ENCODE measurements around the gene LPXN.
"Not testable (repeated sequence)": the region's sequence is repeated elsewhere in the genome, so short reads cannot be mapped to it uniquely, and the experiment has no call there.

The LPXN gene

DNA sequence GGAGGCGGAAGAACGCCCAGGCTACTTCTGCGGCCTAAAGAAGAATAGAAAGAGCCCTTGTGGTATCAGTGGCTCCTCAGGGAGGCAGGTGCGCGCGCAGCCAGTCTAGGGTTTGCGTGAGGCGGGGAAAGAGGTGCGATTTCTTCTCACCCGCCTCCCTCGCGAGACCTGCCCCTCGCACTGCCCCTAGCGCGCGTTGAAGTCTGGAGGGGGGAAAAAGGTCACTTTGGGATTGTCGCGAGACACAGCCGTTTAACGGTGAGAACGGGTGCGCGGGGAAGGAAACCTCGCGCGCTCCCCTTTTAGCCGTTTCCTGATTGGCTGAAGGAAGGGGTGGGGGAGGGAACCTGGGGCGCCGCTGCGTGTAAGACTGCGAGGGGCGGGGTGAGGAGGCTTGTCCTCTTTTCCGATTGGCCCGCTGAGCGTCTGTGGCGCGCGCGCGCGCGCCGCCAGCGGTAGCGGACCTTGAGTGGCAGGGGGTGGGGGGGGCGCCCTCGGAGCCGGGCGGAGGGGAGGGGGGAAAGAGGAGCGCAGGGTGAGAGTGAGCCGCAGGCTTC, 3.1 kb upstream of the LPXN start, which contains the start of gene ZFP91:
Gene ZFP91 (plus strand): TSS at position 429 of the 557 bp plus-strand sequence. CDS start 219 bp downstream, outside the sequence.
- peak; percentile 69 for DNase-seq

DNA sequence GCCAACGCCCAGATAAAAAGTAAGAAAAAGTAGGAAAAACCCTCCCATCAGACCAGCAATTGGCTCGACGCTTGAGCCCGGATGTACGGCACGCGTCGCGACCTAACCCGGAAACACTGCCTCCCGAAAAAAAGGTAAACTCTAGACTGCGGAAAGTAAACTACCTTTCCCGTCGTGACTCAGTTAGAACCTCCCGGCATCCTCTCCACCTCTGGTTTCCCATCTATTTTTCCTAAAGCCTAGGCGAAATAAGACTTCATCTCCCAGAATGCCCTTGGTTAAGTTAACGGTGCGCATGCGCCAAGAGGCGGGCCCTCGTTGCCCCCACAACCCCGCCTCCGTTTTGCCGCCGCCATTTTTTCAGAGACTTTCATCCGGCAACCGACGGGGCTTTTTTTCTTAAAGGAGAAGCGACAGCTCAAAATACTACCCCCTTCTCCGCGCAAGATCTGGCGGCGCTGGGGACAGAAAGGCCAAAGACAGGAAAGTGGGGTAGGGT, 2.5 kb upstream of the LPXN start:
- DNase-seq = peak; percentile 82

DNA sequence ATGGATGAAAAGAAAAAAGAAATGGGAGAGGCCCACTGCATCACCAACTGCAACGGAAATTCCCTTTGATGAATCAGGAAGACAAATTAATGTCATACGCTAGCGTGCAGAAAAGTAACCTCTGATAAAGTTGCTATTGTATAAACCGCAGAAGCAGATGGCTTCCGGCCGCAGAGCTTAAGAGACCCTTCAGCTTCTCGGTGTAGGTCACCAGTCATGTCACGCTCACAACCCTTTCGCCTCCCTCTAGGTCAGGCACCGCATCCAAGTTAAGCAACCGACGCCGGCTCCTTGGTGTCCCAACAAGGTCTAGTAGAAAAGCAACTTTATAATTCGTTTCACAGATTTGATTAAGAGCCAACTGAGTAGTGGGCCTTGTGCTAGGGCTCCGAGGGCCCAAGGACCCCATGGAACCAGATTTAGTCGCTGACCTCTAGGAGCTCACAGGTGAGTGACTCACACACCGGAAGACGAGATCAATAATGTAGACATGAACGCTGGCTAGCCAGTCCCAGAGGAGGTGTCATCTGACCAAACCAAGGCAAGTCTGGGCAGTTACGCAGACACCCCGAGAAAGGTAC, 2.0 kb upstream of the LPXN start:
- peak; percentile 49 for DNase-seq

DNA sequence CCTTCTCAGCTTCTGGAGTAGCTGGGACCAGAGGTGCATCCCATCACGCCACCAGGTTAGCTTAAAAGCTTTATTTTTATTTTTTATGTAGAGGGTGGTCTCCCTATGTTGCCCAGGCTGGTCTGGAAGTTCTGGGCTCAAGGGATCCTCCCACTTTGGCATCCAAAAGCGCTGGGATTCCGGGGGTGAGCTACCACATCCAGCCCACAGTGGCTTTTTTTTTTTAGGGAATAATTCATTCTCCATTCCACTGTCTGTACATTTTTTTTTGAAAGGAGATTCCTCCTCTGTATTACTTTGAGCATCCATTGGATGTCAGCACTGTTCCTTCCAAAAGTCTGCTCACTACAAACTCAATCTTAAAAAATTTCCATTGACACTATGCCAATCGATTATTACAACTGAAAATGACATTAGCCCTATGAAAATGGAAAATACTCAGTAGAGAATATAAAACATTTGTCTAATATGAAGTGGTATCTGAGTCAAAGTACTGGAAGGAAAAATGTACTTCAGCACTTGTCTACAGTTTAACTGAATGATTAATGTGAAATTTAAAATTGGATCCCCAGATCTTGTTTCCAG, 1.3 kb upstream of the LPXN start:
- DNase-seq = no peak

DNA sequence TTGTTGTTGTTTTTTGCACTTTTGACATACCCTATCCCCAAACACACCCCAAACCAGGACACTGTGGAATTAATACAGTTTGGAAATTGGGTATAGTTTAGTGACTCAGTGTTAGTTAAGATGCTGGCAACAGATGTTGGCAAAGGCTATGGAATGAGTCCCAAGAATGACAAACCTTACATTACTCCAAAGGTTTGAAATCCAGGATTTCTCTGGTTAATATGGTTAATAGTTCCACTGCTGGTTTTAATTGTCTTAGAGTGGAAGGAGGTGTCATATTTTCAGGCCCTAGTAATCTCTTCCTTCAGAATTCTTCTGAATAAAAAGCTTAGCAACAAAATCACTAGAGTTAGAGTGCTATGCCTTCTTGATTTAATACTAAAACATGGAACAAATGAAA, 775 bp downstream of the LPXN start:
- DNase-seq = no peak

DNA sequence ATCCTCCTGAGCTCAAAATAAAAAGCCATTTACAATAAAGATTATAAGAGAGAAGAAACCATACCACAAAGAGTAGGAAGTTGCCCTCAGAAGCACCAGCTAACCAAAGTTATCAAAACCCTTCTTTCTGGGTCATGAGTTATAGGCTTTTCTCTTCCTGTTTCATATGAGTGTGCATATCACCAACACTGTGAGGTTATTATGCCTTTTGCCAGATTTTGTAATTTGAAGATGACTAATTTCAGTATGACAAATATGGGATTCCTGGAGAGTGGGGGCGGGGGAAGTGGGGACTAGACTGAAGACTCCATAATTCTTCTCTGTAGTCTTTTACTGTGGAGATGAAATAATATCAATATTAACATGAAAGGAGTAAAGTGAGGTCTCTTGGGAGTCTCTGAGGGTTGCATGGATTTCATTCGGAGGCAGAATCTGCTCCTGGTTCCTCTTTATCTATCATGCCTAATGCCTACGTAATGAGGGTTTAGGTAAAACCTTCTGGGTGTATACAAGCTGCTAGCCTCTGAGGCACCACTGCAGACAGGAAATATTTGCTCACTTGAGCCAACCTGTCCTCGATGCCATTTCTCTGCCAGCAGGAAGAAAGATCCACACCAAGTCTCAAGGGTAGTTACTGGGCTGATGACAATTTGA, 2.1 kb downstream of the LPXN start:
- DNase-seq = no peak

DNA sequence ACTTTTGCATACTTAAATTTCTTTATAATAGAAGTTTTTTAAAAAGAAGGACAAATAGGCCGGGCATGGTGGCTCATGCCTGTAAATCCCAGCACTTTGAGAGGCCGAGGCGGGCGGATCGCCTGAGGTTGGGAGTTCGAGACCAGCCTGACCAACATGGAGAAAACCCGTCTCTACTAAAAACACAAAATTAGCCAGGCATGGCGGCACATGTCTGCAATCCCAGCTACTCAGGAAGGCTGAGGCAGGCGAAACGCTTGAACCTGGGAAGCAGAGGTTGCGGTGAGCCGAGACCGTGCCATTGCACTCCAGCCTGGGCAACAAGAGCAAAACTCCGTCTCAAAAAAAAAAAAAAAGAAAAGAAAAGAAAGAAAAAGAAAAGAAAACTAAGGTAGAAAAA, 2.8 kb downstream of the LPXN start:
- not testable (repeated sequence) for DNase-seq

DNA sequence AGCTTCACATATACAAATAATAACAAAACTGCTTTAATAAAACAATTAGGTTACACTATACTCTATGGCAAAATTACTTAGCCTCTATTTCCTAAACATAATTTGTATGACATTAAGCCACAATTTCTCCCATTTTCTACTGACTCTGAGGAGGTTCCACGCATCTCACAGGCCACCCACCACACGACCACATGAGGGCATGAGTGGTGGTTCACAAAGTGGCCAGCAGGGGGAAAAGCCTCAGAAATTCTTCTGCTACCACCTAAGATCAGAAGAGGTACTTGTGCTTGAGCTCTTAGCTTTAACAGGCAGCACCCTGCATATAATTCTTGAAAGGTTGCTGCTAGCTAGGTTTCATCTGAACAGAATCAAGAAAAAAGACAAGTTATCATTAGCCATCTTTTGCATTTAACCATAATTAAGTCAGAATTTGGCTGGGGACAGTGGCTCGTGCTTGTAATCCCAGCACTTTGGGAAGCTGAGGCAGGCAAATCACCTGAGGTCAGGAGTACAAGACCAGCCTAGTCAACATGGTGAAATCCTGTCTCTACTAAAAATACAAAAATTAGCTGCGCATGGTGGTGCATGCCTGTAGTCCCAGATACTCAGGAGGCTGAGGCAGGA, 7.7 kb downstream of the LPXN start:
- DNase-seq = no peak

DNA sequence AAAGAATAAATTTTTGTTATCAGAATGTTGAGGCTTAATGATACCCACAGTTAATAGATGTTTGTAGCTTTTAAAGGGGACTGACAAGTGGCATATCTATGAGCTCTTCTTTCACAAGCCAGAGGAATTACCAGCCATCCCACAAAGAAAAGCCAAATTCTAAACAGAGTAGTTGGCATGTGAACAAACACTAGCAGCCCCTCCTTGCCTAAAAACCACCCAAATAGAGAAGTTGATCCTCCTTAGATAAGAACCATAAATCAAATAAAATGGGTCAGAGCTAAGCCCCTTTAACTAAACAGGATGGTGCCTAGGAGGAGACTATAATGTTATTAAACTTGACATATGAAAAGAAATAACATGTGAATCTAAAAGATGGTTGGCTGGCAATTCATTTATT, 11.4 kb downstream of the LPXN start:
- no peak for DNase-seq

DNA sequence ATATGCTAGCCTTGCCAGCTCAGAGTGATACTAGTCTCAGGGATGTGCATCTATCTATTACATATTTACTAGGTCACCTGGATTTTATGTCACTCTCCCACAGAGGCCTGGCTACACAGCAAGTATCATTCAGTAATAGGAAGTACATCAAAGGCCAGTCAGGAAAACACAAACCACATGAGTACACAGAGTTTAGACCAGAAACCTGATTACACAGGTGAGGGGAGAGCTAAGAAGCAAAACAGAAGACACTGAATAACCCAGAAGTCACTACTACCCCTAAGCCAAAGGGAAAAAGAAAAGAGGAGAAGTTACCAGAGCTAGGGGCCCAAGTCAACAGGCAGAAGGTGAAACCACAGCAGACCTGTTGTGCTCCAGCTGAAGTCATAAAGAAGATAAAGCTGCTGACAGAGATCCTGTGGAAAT, 13.3 kb downstream of the LPXN start:
- DNase-seq = no peak

DNA sequence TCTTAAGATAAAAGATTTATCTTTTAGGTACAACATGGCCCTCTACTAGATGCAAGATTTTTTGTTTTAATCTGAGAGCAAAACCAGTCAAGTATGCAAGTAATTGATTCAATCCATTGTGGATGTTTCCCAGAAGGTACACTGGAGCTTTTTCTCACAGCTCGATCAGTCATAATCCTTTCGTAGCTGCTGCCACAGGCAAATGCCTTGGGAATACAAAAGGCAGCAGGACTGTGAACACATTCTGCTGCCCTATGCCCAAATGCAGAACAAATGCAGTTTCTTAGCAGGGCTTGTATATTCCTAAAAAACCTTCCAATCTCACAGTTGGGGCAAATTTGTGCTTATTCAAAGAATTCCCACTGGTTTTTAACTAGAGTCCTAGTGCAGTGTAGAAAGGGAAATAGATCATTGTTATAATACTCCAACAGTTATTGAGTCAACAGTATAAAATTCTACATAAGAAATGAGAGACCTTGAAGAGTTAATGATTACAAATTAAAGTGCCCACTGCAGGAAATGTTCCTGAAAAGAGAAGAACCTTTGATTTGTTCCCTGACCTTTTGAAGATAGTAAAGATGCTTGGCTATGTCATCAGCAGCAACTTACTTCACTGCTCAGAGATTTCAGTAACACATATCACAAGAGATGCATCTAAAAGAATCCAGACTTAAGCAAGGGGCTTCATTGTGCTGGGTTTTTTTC, 14.1 kb downstream of the LPXN start:
- DNase-seq = no peak

DNA sequence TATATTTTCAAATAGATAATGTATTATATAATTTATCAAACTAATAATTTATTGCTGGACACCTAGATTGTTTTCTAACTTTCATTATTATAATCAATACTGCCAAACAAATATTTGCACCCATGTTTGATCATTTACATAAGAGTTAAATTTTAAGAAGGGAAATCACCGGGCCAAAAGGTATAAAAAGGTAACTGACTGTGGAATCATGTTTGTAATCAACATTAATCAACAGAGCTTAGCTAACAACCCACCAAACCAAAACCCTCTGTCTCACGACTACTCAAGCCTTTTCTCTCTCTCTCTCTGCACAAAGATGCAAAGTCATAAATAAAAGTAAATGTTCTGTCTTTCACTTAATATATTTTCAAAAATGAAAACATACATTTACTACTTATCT, 14.8 kb downstream of the LPXN start:
- DNase-seq = no peak

DNA sequence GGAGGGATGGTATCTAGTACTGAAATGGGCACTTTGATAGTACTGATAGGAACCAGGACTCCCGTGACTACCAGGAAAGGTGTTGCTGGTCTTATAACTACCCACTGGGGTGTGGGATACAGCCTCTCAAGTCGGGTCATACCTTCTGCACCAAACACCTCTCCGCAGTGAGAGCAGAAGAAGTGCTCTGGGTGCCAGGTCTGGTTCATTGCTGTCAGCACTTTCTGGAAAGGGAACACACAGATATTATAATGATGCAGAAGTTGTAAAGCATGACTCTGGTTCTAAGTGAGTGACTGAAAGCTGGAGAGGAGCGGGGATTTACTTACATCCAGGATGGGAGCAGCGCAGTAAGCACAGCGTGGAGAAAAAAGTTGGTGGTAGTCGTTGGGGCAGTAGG, 26.0 kb downstream of the LPXN start:
- no peak for DNase-seq

DNA sequence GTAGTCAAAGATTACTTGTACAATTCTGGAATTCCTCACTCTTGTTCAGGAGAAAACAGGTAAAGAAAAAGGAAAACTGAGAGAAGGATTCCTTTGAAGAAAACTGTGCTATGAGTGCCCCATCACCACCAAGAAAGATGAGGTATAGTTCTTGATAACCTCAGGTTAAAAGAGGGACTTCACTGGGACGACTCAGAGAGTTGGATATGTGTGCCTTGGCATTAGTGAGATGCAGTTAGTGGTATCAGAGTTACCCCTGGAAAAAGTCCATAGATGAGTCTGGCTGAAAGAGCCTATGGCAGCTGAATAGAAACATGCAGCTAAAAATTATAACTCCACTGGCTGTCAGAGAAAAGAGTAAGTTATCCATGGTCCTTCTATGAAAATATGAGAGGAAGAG, 28.8 kb downstream of the LPXN start:
- no peak for DNase-seq

DNA sequence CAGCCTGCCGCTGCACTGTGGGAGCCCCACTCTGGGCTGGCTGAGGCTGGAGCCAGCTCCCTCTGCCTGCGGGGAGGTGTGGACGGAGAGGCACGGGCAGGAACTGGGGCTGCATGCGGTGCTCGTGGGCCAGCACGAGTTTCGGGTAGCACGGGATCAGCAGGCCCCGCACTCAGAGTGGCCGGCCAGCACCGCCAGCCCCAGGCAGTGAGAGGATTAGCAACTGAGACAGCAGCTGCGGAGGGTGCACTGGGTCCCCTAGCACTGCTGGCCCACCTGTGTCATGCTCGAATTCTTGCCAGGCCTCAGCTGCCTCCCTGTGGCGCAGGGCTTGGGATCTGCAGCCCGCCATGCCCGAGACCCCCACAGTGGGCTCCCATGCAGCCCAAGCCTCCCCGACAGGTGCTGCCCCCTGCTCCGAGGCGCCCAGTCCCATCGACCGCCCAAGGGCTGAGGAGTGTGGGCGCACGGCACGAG, 43.8 kb downstream of the LPXN start:
- DNase-seq = no peak

DNA sequence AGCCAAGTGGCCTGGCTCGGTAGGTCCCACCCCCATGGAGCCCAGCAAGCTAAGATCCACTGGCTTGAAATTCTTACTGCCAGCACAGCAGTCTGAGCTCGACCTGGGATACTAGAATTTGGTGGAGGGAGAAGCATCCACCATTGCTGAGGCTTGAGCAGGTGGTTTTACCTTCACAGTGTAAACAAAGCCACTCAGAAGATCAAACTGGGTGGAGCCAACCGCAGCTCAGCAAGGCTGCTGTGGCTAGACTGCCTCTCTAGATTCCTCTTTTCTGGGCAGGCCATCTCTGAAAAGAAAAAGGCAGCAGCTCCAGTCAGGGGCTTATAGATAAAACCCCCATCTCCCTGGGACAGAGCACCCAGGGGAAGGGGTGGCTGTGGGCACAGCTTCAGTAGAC, 45.4 kb downstream of the LPXN start:
- no peak for DNase-seq

DNA sequence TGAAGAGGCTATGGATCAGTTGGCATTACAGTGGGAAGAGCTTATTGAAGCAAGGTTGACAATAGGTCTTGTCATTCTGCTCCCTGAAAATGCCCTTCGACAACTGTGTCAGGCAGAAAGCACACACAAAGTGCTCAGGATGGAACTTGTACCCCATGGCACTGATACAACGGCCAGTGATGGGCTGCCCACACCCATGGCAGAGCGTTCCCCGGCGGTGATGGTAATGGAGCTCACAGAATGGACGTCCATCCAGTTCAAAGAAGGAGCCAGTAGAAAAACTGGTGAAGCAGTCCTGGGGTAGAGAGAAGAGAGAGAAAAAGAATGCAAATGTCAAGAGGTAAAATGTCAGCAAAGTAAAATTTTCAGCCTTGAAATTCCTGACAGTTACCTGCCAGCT, 48.2 kb downstream of the LPXN start:
- no peak for DNase-seq

DNA sequence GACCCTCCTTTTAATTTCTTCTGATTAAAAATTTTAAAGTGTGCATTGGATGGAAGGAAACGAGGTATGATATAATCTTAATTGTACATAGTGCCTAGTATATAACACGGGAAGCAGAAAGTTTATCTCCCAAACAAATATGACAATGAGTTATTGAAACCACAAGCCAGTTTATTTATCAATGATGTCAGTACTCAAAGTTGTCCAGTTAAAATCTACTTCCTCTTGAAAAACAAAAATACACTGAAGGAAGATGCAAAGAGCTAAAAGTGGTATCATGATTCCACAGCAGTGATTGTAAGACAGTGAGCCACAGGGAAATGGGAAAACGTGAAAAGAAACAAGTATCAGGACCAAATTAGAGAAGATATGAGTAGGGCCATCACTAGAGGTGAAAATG, 48.9 kb downstream of the LPXN start:
- no peak for DNase-seq

DNA sequence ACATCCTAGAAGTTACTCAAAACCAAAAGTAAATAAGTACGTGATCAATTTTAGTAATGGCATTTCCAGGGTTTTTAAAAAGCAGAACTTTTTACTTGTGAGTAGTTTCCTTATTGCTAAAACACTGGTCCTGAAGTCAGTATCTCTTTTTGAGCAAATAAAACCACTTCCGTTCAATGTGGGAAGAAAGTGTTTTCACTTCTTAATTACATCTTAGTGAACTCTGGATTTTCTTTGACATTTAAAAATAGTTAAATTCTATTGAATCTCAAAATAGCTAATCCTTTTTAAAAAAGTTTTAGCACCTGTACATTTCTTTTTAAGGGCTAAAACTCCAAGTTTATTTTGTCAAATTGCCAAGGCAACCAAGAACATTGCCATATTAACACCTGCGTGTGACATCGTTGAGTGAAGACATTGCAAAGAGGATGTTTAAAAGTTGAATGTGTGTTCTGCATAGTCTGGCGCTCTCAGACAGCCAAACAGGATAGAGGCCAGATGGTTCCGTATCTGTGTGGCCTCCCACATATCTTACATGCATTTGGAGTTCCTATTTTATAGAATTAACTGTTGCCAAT, 50.5 kb downstream of the LPXN start:
- DNase-seq = no peak

DNA sequence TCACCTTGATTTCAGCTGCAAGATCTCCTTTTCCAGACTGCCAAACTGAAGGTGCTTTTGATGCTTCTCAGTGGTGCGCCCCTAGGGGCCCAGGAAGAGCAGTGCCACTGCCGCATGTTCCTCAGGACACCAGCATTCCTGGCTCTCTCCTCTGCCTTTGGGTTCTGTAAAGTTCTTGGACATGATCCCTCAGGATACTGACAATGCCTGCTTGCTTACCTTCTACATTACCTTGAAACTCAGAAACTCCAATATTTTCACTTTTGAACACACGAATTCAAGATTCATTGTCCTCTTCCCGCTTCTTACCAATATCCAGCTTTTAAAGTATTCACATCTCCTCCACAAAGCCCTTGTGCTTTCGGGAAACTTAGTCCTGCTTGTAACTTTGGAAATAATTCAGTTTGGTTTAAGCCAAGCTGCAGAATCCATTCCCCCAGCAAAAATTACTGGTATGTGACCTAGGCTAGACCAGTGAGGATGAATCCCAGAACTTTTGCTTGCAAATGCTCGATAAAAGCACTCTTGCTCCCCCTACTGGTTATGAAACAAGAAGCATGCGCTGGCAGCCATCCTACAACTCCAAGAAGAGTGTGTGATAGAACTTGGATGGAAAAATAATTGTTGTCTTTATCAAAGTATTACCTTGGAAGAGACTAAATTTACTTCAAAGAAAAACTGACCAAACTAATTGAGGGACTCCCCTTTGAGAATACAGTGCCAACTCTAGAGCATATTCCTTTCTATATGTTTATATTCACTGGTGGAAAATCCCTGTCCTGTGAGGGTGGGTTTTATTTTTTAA, 51.2 kb downstream of the LPXN start:
- no peak for DNase-seq

DNA sequence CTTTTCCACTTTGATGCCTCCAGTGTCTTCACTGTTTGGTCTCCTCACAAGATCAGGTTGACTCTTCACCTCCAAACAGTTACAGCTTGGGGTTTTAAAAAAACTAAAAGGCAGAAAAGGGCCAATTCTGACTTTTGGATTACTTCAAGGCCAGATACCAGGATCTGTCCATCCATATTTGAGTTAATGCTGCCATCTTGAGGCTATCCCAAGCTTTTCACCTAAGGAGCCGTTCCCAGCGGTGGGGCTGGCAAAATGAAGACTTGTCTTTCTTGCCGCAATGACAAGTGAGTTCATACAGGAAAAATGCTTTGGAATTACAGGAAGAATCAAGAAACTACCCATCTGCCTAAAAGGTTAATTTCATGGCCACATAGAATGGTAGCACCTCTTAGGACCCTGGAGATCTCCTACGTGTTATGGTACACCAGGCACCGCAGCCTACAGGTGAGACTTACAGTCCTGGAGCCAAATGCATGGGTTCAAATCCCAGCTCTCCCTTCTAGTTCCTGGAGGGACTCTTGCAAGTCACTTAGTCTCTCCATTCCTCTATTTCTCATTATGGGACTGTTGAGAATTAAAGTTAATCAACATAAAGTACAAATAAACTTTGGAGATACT, 61.8 kb downstream of the LPXN start:
- DNase-seq = no peak
